ENCODE measurements around the gene PRR13. TPM values are rescaled to one million over a fixed set of nuclear protein-coding genes. Genes with fewer than 3 reads are reported as not detected.
"Not testable (repeated sequence)": the region's sequence is repeated elsewhere in the genome, so short reads cannot be mapped to it uniquely, and the experiment has no call there.

The PRR13 gene
- total RNA-seq (10 to 100 TPM; 43.4 to 48.5 TPM), polyA plus RNA-seq (ENCODE audit: insufficient read depth, low read depth, low replicate concordance) (120 TPM)
- long read RNA-seq, donor 1, transcript PRR13-208 (3 exons, 786 nt) = minor isoform, 9 of 51 reads
- long read RNA-seq, donor 1, transcript PRR13-202 (4 exons, 1,229 nt) = major isoform, 27 of 51 reads
- long read RNA-seq, donor 1, partial matches to known transcripts = 12 of 51 reads
- long read RNA-seq, donor 1, other reads (novel, unspliced or antisense) = 0 of 51 reads
- long read RNA-seq, donor 2, transcript PRR13-202 (4 exons, 1,229 nt) = major isoform, 28 of 79 reads
- long read RNA-seq, donor 2, transcript PRR13-208 (3 exons, 786 nt) = minor isoform, 8 of 79 reads
- long read RNA-seq, donor 2, partial matches to known transcripts = 38 of 79 reads
- long read RNA-seq, donor 2, other reads (novel, unspliced or antisense) = 0 of 79 reads

GRCh38 chr12:53441040-53441833 is at the start of gene PRR13:
PRR13 (plus strand) TSS chr12:53441734; CDS start chr12:53442715, 981 bp downstream.
- Histone ChIP-seq H3K4me1 (peaks cover 14% of the 10 kb centered on the region), H3K9me3 (no peaks in the 10 kb centered on the region), H3K4me3 (peak within 1 kb of the TSS; percentile 61 to 74), H3K36me3 (ENCODE audit: low read depth, missing control alignments) (no peaks in the 10 kb centered on the region), H3K27me3 (no peaks in the 10 kb centered on the region), H3K27ac (peak within 1 kb of the TSS; percentile 89 to 93)
- no peak for TF ChIP-seq CTCF (IDR thresholded peaks at IDR 0.05)
- TF ChIP-seq POLR2A (IDR thresholded peaks at IDR 0.05) = peak; percentile 57
- DNase-seq = peak; percentile 100
- 1 to 2% methylated on average over 25 to 31 of the region's 31 CpGs for WGBS, 2 donors
- intact Hi-C loops (cut with DNase I; ENCODE audit: low total_unique reads) = no loop called here

- TF ChIP-seq CTCF (IDR thresholded peaks at IDR 0.05) (no peak), POLR2A (IDR thresholded peaks at IDR 0.05) (no peak)
- intact Hi-C loops (cut with DNase I; ENCODE audit: low total_unique reads) = no loop called here
- DNase-seq = no peak
- Histone ChIP-seq H3K27me3 (no peaks in the 10 kb centered on the region), H3K4me1 (peaks cover 25% of the 10 kb centered on the region), H3K27ac (no peak overlapping the region), H3K9me3 (no peaks in the 10 kb centered on the region), H3K4me3 (no peak overlapping the region), H3K36me3 (ENCODE audit: low read depth, missing control alignments) (no peaks in the 10 kb centered on the region)
- WGBS, 2 donors = 96% methylated on average over 7 of the region's 7 CpGs
Measured at GRCh38 chr12:53399896-53400295, 41.6 kb upstream of the PRR13 start.

- 91 to 94% methylated on average over 13 to 16 of the region's 16 CpGs for WGBS, 2 donors
Measured at GRCh38 chr12:53402351-53402750, 39.2 kb upstream of the PRR13 start.

GRCh38 chr12:53402871-53403270 is 38.7 kb upstream of the PRR13 start:
- H3K4me1 ChIP-seq = peaks cover 21% of the 10 kb centered on the region
- H3K9me3 ChIP-seq = no peaks in the 10 kb centered on the region
- H3K36me3 ChIP-seq (ENCODE audit: low read depth, missing control alignments) = no peaks in the 10 kb centered on the region
- DNase-seq = peak; percentile 81
- H3K27me3 ChIP-seq = no peaks in the 10 kb centered on the region
- intact Hi-C loops (cut with DNase I; ENCODE audit: low total_unique reads) = no loop called here
- WGBS, 2 donors = 42 to 45% methylated on average over 7 of the region's 7 CpGs
- no peak for TF ChIP-seq CTCF (IDR thresholded peaks at IDR 0.05)
- TF ChIP-seq POLR2A (IDR thresholded peaks at IDR 0.05) = no peak
- H3K27ac ChIP-seq = no peak overlapping the region
- no peak overlapping the region for H3K4me3 ChIP-seq

More at GRCh38 chr12:53402351-53402750, 39.2 kb upstream of the PRR13 start:
- H3K9me3 ChIP-seq; intact Hi-C loops (cut with DNase I; ENCODE audit: low total_unique reads); DNase-seq; H3K36me3 ChIP-seq (ENCODE audit: low read depth, missing control alignments); H3K4me3 ChIP-seq; H3K27ac ChIP-seq; H3K27me3 ChIP-seq: not testable (repeated sequence)
- H3K4me1 ChIP-seq = peaks cover 25% of the 10 kb centered on the region

- no peak overlapping the region for H3K4me3 ChIP-seq
- WGBS, 2 donors = 97 to 99% methylated on average over 5 of the region's 5 CpGs
- H3K9me3 ChIP-seq = no peaks in the 10 kb centered on the region
- intact Hi-C loops (cut with DNase I; ENCODE audit: low total_unique reads) = no loop called here
- TF ChIP-seq CTCF (IDR thresholded peaks at IDR 0.05) (no peak), POLR2A (IDR thresholded peaks at IDR 0.05) (no peak)
- DNase-seq = no peak
- no peak overlapping the region for H3K27ac ChIP-seq
- H3K36me3 ChIP-seq (ENCODE audit: low read depth, missing control alignments) = no peaks in the 10 kb centered on the region
- H3K4me1 ChIP-seq = peaks cover 20% of the 10 kb centered on the region
- no peaks in the 10 kb centered on the region for H3K27me3 ChIP-seq
Measured at GRCh38 chr12:53410951-53411350, 30.6 kb upstream of the PRR13 start.

Measured in testis (tissue), 5 donors.